H7 (cell line): ENCODE measurements around the gene CTLA4. TPM values are rescaled to one million over a fixed set of nuclear protein-coding genes. Genes with fewer than 3 reads are reported as not detected.

Experiments
- DNase-seq: peaks from one replicate; pipeline ENCODE4 v3.0.0; 2012
- H3K27me3 ChIP-seq: 2 replicates; pipeline ENCODE4 v1.6.0; 2011; ENCODE audit warnings: mild to moderate bottlenecking, low read length; ENCODE audit not compliant: control insufficient read depth, insufficient read depth
- H3K36me3 ChIP-seq: replicated peaks from 2 replicates; pipeline ENCODE4 v1.5.1; 2011; ENCODE audit warnings: low read length; ENCODE audit not compliant: control insufficient read depth, insufficient read depth
- H3K4me3 ChIP-seq: 2 replicates; pipeline ENCODE4 v1.5.1; 2011; ENCODE audit warnings: low read depth, mild to moderate bottlenecking, control low read depth, low read length, moderate library complexity; ENCODE audit not compliant: insufficient read depth
- total RNA-seq: library from RNA; depleted of rRNA; stranded (reverse); fragments of >200 nt; shearing (Covaris generic); gene quantifications from 2 replicates; pipeline ENCODE4 v1.2.3, GENCODE V29; 2014; rRNA removed

CTLA4 gene
- not detected in 2 replicates for total RNA-seq

- Histone ChIP-seq H3K27me3 (no peaks in the 10 kb centered on the region), H3K4me3 (no peak within 1 kb of the TSS), H3K36me3 (no peaks in the 10 kb centered on the region)
- DNase-seq, result no peak
Measured at GRCh38 chr2:203867561-203868200, at the start of gene CTLA4. Gene CTLA4, plus strand, starts transcription at chr2:203867771. Its CDS starts 172 bp downstream, at chr2:203867943.

GRCh38 chr2:203818656-203819055 is 48.9 kb upstream of the CTLA4 start:
- Histone ChIP-seq H3K4me3 (no peak overlapping the region), H3K36me3 (no peaks in the 10 kb centered on the region), H3K27me3 (no peaks in the 10 kb centered on the region)
- no peak for DNase-seq

- H3K27me3 ChIP-seq, result no peaks in the 10 kb centered on the region
- H3K36me3 ChIP-seq, result no peaks in the 10 kb centered on the region
- H3K4me3 ChIP-seq, result no peak overlapping the region
- DNase-seq, result no peak
Measured at GRCh38 chr2:203819434-203820133, 48.0 kb upstream of the CTLA4 start.

GRCh38 chr2:203820969-203821368 is 46.6 kb upstream of the CTLA4 start:
- no peak for DNase-seq
- Histone ChIP-seq H3K36me3 (no peaks in the 10 kb centered on the region), H3K4me3 (no peak overlapping the region), H3K27me3 (no peaks in the 10 kb centered on the region)

GRCh38 chr2:203822240-203822639 is 45.3 kb upstream of the CTLA4 start:
- no peaks in the 10 kb centered on the region for H3K36me3 ChIP-seq
- no peaks in the 10 kb centered on the region for H3K27me3 ChIP-seq
- H3K4me3 ChIP-seq, result no peak overlapping the region
- no peak for DNase-seq

- Histone ChIP-seq H3K27me3 (no peaks in the 10 kb centered on the region), H3K36me3 (no peaks in the 10 kb centered on the region), H3K4me3 (no peak overlapping the region)
- DNase-seq, result no peak
Measured at GRCh38 chr2:203823173-203823572, 44.4 kb upstream of the CTLA4 start.

GRCh38 chr2:203824057-203824456 is 43.5 kb upstream of the CTLA4 start:
- no peak for DNase-seq
- no peaks in the 10 kb centered on the region for H3K27me3 ChIP-seq
- no peaks in the 10 kb centered on the region for H3K36me3 ChIP-seq
- H3K4me3 ChIP-seq, result no peak overlapping the region

GRCh38 chr2:203824603-203825002 is 43.0 kb upstream of the CTLA4 start:
- Histone ChIP-seq H3K4me3 (no peak overlapping the region), H3K36me3 (no peaks in the 10 kb centered on the region), H3K27me3 (no peaks in the 10 kb centered on the region)
- no peak for DNase-seq

GRCh38 chr2:203826704-203827103 is 40.9 kb upstream of the CTLA4 start:
- Histone ChIP-seq H3K36me3 (no peaks in the 10 kb centered on the region), H3K4me3 (no peak overlapping the region), H3K27me3 (no peaks in the 10 kb centered on the region)
- no peak for DNase-seq

- H3K4me3 ChIP-seq, result no peak overlapping the region
- no peak for DNase-seq
- no peaks in the 10 kb centered on the region for H3K36me3 ChIP-seq
- H3K27me3 ChIP-seq, result no peaks in the 10 kb centered on the region
Measured at GRCh38 chr2:203830304-203831055, 37.1 kb upstream of the CTLA4 start.

- Histone ChIP-seq H3K4me3 (no peak overlapping the region), H3K36me3 (no peaks in the 10 kb centered on the region), H3K27me3 (no peaks in the 10 kb centered on the region)
- no peak for DNase-seq
Measured at GRCh38 chr2:203835420-203835819, 32.2 kb upstream of the CTLA4 start.

GRCh38 chr2:203835892-203836800 is 31.4 kb upstream of the CTLA4 start:
- H3K4me3 ChIP-seq, result no peak overlapping the region
- DNase-seq, result no peak

GRCh38 chr2:203840655-203841205 is 26.8 kb upstream of the CTLA4 start:
- DNase-seq, result no peak

More at GRCh38 chr2:203835892-203836800, 31.4 kb upstream of the CTLA4 start:
- no peaks in the 10 kb centered on the region for H3K36me3 ChIP-seq
- no peaks in the 10 kb centered on the region for H3K27me3 ChIP-seq

GRCh38 chr2:203841654-203842053 is 25.9 kb upstream of the CTLA4 start:
- Histone ChIP-seq H3K36me3 (no peaks in the 10 kb centered on the region), H3K4me3 (no peak overlapping the region), H3K27me3 (no peaks in the 10 kb centered on the region)
- DNase-seq, result no peak

More at GRCh38 chr2:203840655-203841205, 26.8 kb upstream of the CTLA4 start:
- H3K4me3 ChIP-seq, result no peak overlapping the region
- H3K36me3 ChIP-seq, result no peaks in the 10 kb centered on the region
- H3K27me3 ChIP-seq, result no peaks in the 10 kb centered on the region
